HG03097 (cell line): Measurements from ENCODE around the gene TOGARAM2.

ENCODE experiments used
- ATAC-seq: cut with Tn5 transposase; IDR thresholded peaks from one replicate; pipeline ENCODE4 v1.9.1; 2021; ENCODE audit not compliant: unreplicated experiment, low FRiP score

The TOGARAM2 gene

DNA sequence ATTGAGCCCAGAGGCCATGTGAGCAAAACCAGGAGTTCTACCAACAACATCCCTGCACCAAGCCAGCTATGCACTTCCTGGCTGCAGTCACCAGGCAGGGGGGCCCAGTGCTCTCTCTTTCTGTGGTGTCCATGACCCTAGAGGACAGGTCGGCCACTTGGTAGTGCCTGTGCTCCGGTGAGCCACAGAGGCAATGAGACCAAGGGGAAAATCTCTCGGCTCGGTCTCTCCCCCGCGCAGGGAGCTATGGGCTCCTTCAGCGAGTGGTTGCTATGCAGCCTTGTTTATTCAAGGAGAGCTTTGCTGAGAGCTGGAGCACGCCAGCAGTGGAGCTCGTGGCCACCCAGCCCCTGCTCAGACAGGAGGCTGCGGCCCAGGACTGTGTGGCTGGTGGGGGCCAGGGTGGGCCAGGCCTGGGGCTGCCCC, at the start of gene TOGARAM2:
Gene TOGARAM2 (plus strand): TSS at position 283 of the 426 bp plus-strand sequence. CDS start 13,537 bp downstream, outside the sequence.
- no peak for ATAC-seq

DNA sequence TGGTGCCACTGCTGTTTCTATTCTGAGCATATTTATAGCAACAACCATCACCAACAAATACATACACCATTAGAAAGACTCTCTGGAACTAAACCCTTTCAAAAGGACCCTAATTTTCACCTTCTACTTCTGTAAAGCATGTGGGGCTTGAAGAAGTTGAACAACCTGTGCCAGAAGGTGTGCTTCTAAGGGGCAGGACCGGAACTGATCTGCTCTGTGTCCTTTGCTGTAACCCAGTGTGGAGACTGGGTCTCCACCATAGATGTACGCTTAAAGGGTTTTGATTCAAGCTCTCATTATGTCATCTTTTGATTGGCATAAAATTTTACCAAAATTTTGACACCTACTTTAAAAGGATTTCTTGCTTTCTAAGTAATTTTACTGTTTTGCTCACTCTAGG, 46.3 kb upstream of the TOGARAM2 start:
- no peak for ATAC-seq

GRCh38 chr2:28941008-28941407, 40.1 kb upstream of the TOGARAM2 start:
- no peak for ATAC-seq

DNA sequence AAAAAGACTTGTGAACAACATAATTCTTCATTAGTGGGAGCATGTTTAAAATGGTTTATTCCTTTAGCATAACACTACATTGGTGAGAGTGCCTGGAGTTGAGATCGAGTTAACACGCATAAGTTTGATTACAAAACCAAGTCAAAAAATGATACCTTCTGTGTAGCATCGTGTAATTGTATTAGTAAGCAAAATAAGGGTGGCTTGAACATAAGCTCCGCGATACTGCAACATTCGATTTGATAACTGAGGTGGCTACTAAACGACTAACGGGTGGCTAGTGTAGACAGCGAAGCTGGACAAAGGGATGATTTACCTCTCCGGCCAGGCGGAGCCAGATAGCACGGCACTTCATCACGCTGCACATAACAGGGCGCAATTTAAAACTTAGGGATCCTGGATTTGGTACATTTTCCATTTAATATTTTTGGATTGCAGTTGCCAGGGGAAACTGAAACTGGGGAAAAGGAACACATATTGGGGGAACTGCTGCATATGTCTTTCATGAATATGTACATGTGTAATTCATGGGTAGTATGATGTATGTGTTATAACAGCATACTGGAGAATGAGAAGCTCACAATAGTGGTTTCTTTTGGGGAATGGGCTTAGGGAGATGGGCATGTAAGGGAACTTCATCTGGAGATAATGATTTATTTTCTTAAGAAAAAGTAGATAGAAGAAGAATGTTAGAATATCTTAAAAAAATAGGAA, 36.4 kb upstream of the TOGARAM2 start:
- no peak for ATAC-seq

DNA sequence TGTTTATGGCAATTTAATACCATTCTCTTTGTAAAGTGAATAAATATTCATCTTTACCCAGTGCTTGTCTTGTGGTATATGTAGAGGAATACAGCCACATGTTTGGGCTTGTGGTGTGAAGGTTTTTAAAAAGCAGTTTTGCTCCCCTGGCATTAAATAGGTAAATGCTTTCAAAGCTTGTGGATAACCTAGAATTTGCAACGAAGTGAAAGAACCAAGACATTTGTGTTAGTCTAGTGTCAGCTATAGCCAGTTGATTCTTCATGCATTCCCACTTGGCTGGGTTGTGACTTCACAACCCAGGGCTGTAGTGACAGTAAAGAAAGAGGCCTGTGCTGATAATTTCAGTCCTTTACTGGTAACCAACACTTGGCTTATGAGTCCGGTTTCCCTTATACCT, 32.9 kb upstream of the TOGARAM2 start:
- ATAC-seq: no peak

- no peak for ATAC-seq
Measured at GRCh38 chr2:28949190-28949589, 31.9 kb upstream of the TOGARAM2 start.

- no peak for ATAC-seq
Measured at GRCh38 chr2:28949617-28950305, 31.3 kb upstream of the TOGARAM2 start.

GRCh38 chr2:28950941-28951630, 30.0 kb upstream of the TOGARAM2 start:
- ATAC-seq: no peak

GRCh38 chr2:28951910-28952835, 28.9 kb upstream of the TOGARAM2 start:
- no peak for ATAC-seq

DNA sequence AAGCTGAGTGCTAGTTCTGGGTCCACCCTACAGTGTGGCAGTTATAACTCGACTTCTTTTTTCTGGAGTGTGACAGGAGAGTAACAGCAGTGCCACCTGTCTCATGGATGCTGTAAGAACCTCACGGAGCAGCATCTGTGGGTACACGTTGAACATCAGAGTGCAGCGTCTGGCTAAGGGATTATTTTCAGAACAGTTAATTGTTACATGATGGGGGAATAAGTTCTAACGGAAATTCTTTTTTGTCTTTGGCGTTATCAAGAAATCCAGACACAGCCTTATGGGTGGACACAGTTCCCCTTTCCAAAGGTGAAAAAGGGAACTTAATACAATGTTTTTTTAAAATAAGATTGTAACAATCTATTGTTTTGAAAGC, 28.3 kb upstream of the TOGARAM2 start:
- no peak for ATAC-seq

DNA sequence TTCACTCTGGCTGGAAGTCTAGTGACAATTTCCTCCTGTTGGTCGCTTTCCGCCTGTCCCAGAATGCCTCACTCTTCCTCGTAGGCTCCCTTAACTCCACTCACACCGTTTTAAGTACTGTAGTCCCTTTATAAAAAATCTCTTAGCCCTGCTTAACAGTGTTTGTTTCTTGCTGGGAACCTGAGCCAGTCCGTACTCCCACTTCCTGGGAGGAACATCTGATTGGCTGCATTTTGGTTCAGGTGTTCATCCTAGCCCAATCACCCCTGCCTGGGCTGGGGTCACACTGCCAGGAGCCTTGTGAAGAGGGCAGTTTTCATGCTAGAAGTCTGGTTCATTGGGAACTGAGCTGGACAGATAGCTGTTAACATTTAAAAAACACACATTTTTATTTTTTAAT, 25.6 kb upstream of the TOGARAM2 start:
- no peak for ATAC-seq

DNA sequence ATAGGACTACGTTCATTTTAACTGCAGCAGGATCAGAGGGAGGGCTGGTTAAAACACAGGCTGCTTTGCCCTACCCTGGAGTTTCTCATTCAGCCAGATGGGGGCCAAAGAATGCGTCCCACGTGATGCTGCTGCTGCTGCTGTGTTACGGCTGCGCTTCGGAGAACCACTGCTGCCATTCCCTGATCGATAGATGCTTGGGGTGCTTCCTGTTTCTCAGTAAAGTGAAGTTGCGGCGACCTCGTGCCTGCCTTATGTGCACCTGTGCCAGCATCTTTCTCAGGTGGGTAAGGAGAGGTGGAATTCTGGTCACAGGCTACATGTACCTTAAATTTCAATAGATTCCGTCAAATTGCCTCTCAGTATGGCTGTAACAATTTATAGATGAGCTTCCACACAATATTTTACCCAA, 24.7 kb upstream of the TOGARAM2 start:
- ATAC-seq: no peak

- ATAC-seq: no peak
Measured at GRCh38 chr2:28956890-28957289, 24.2 kb upstream of the TOGARAM2 start.

- ATAC-seq: no peak
Measured at GRCh38 chr2:28958689-28959088, 22.4 kb upstream of the TOGARAM2 start.

DNA sequence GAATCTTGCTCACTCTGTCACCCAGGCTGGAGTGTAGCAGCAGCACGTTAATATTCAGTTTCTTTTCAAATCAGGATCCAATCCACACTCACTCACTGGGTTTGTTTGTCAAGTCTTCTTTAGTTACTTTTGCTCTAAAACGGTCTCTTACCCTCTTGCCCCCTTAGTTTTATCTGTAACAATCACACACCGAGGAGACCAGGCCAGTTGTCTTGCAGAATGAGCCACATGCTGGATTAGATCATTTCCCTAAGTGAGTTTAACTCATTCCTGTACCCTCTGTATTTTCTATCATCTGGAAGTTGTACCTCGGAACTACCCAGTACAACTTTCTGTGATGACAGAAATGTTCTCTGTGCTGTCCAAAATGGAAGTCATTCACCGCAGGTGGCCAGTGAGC, 20.7 kb upstream of the TOGARAM2 start:
- no peak for ATAC-seq

DNA sequence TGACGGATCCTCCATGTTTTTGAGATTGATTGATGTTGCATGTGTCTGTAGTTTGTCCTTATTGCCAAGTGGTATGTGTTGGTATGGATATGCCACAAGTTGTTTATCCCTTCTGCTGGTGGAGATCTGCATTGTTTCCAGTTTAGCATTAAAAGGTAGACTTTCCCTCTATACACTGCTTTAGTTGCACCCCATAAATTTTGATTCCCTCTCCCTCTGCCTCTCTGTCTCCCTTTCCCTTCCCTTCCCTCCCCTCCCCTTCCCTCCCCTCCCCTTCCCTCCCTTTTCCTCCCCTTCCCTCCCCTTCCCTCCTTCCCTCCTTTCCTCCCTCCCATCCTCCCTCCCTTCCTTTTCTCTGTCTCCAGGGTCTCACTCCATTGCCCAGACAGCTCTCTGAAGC, 18.6 kb upstream of the TOGARAM2 start:
- no peak for ATAC-seq

GRCh38 chr2:28970464-28971160, 10.5 kb upstream of the TOGARAM2 start:
- ATAC-seq: no peak

DNA sequence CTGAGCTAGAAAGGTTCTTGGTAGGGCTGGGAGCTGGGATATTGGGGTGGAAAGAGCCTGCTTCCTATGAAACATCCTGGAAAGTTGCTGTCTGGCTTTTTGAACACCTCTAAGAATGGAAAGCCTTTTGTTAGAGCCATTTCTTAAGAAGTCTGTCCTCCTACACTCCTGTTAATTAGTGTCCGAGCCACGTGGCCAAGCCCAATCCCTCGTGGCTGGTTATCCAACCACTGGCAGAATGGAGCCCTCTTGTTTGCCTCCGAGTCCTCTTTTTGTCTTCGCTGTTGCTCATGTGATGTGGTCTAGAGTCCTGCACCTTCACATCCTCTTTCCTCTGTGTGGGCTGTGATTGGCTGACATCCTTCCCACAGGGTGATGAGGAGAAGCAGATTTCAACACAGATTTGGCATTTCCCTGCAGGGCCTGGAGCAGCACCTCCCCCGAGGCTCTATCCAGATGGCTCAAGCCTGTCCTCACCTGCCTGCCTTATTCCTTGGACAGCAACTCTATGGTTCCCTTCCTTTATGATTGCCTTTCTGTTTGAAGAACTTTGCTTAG, 8.2 kb upstream of the TOGARAM2 start:
- ATAC-seq: no peak

- no peak for ATAC-seq
Measured at GRCh38 chr2:28974252-28974651, 6.8 kb upstream of the TOGARAM2 start.

DNA sequence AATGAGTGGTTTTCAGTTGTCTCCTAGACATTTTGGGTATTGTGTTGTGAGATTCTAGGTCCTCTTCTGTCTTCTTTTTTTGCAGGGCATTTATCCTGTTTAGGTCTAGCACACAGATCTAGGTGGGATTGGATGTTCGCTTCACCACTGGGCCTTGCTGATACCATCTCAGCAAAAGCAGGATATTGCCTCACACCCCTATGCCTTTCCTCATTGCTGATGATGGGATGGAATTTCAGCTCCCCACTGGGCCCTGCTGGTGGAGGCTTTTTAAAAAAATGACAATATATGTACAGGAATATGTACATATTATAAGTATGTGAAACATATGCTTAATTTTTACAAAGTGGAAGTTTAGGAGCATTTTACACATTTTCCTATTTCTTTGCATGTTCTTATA, 5.4 kb upstream of the TOGARAM2 start:
- no peak for ATAC-seq
